GM21825 (cell line): ENCODE data around the gene EPB41L2.
"Not testable (repeated sequence)": the region's sequence is repeated elsewhere in the genome, so short reads cannot be mapped to it uniquely, and the experiment has no call there.

ENCODE experiments used
- ATAC-seq: cut with Tn5 transposase; IDR thresholded peaks from one replicate; pipeline ENCODE4 v1.9.1; 2021; ENCODE audit warnings: mild to moderate bottlenecking, moderate library complexity; ENCODE audit not compliant: unreplicated experiment

Gene EPB41L2

DNA sequence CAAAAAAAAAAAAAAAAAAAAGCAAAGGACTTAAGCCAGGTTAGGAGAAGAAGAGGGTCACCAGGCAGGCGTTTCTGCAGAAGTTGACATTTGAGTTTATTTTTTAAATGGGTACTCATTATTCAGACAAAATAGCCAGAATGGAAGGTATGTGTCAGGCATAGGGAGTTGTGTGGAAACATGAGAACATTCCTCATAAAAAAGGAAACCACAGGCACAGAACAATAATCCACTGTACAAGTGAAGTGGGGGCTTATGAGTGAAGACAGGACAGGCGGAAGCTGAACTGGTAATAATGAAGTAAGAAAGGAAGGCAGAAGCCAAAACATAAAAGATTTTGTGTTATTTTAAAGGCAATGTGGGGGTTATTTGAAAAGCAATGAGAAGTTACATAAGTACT lies 104.6 kb downstream of the EPB41L2 start:
- no peak for ATAC-seq

DNA sequence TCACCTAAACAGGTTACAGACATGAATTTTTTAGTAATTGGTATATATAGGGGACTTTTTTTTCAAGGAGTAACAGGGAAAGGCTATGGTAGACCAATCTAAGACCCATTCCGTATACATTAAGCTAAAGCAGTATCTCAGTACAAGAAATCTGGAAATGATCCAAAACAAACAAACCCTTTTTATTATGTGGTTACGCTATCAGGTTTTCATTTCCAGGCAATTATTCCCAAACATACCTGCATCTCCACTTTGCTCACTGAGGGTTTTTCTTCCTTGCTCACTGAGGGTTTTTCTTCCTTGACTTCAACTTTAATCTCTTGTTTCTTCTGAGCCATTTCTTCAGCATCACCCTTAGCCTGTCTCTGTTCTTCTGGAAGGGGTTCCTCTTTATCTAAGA lies 107.3 kb downstream of the EPB41L2 start:
- no peak for ATAC-seq

GRCh38 chr6:130949553-130949952 lies 113.5 kb downstream of the EPB41L2 start:
- no peak for ATAC-seq

- ATAC-seq = no peak
These were observed 115.6 kb downstream of the EPB41L2 start for GRCh38 chr6:130947464-130947863.

DNA sequence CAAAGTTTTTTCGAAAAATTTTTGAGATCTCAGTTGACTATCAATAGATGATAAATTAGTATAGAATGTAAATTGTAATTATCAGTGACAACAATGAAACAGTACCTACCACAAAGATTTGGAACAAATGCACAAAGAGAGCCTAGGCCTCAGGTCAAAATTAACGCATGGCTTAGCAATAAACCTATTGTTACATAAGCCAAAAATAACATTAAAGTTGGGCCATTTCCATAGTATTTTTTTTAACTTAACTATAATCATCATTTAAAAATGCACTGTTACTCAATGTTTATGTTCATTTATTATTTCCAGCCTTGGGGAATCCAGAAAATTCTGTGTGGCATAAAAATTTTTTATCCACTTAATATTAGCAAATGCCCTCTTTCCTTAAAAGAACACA lies 117.0 kb downstream of the EPB41L2 start:
- no peak for ATAC-seq

DNA sequence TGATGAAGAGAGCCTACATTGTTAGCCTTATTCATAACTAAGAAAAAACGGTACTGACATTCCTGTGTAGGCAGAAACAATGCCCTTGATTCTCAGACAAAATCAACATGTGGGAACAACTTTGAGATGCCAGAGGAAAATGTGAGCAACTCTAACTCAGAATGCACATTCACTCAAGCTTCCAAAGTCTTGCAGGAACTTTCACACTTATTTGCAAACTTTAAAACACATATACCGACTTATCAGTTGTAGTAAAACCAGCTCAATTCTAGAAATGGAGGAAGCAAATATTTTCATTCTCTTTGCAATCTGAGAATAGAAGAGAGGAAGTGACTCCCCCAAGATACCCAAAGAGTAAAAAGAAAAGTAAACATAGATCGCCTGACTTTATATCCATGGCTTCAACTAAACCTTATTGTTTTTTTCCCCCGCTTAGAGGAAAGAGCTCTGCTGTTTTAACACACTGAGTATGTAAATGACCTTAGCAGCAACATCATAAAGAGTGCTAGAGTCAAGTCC lies 117.6 kb downstream of the EPB41L2 start:
- no peak for ATAC-seq

DNA sequence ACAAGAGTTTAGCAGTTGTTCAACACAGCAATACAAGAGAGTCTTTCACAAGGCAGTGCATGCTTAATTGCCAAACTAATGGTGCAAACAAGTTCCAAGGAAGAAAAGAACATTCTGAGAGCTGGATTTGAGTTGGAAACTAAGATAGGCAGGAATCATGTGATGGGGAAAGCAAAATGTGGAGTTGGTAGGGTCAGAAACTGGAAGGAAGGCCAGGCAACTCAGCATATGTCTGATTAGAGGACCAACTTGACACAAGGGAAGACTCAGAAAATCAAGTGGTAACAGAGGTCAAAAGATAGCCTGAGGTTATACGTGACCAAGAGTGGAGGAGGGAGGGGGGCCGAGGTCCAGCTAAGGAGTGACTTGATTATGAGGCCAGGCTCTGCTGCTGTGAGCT lies 118.6 kb downstream of the EPB41L2 start:
- no peak for ATAC-seq

- no peak for ATAC-seq
These were observed 119.3 kb downstream of the EPB41L2 start for GRCh38 chr6:130943738-130944137.

DNA sequence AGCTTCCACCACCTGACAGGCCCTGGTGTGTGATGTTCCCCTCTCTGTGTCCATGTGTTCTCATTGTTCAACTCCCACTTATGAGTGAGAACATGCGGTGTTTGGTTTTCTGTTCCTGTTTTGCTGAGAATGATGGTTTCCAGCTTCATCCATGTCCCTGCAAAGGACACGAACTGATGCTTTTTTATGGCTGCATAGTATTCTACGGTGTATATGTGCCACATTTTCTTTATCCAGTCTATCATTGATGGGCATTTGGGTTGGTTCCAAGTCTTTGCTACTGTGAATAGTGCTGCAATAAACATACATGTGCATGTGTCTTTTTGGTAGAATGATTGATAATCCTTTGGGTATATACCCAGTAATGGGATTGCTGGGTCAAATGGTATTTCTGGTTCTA lies 120.3 kb downstream of the EPB41L2 start:
- not testable (repeated sequence) for ATAC-seq

DNA sequence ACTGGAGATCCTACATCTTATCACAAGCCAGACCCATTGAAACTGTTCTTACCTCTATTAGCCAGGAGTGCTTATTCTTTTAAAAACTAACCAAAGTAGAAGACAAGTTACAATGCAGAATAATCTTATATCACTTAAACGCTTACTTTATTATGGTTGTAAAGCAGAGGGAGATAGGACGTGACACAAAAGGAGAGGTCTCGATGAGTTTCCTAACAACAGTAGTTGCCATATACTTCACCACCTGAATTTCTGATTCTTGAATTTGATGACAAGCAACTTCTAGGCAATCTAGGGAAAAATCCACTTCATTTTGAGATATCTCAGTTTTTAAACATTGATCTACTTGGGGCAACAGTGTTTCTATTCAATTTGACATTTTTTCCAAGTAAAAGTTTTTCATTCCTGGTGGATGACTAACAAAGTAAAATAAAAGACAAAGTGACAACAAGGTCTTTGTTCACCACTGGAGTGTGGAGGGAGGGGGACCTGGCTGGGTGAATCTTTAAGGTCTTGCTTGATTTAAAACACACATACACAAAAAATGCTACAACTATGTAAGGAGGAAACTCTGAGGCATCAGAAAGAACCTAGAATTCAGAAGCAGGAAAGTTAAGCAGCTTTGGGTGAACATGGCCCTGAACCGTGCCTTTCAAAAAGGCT lies 125.0 kb downstream of the EPB41L2 start:
- ATAC-seq = no peak

DNA sequence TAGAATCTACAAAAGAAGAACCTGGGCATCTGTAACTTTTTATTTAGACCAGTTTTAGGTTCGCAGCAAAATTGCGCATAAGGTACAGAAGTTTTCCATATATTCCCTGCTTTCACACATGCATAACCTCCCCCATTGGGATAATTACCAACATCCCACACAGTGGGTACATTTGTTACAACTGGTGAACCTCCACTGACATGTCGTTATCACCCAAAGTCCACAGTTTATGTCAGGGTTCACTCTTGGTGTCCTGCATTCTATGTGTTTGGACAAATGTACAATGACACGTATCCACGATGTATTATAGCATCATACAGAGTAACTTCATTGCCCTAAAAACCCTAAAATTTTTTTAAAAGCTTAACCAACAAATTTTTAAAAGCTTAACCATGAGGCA lies 126.1 kb downstream of the EPB41L2 start:
- no peak for ATAC-seq

- no peak for ATAC-seq
These were observed 127.1 kb downstream of the EPB41L2 start for GRCh38 chr6:130935978-130936377.

DNA sequence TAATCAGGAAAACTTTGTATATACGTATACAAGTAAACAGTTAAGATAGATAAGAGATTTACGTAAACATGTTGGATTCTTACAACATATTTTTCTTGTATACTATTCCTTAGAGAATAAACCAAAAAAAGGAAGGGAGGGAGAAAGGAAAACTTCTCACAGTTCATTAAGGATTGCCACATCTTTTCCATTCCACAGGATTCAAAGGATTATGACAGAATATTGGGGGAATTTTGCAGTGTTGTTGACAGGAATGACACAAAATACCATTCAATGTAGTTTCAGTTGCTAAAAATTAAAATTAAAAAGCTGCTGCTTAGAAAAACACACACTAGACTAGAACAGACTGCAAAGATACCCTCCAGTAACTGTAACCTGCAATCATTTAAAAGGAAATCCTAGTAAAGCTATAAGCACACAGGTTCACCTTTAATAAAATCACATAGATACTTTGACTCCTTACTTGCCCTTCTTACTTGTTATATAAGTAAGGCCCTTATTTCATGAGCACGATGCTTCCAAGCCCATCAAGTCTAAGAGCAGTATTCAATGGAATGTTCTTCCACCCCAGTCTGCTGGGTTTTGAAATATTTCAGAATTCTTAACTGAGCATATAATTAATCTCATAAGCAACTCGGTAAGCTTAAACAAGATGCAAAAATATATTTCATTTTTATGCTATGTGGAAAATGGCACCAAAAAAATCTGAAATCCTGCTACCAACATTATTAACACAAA lies 128.0 kb downstream of the EPB41L2 start:
- ATAC-seq = no peak

- no peak for ATAC-seq
These were observed 129.3 kb downstream of the EPB41L2 start for GRCh38 chr6:130933712-130934200.

DNA sequence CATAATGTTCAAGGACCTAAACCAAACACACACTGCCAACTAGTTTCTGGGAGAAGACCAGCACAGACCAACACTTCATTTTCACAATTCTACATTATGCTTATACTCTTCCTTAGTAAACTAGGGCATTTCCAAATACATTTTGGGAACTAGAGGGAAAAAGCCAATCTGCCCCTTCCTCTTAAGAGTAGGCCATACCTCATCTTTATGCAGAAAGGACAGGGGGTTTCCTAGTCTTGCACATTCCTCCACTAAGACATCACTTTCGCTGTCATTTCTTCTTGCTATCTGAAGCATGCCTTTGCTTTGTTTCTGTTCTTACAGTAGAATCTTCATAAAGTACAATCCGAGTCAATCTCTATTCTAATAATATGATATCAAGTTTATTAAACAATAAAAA lies 130.1 kb downstream of the EPB41L2 start:
- ATAC-seq = no peak

DNA sequence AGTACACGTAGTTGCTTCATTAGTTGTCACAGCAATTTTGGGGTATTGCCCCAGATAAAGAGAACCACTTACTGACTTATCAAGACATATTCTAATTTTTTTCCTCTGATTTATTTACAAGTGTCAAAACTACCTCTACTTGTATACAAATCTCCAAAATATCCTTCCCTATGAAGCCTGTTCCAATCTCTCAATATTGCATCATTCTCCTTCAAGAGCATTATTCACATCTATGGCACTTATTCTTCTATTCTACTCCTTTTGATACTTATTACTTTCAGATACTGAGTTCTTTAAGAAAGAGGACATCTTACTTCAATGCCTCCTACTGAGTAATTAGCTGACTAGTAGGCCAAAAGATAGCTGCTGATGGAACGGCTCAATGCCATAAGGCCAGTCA lies 130.6 kb downstream of the EPB41L2 start:
- no peak for ATAC-seq

DNA sequence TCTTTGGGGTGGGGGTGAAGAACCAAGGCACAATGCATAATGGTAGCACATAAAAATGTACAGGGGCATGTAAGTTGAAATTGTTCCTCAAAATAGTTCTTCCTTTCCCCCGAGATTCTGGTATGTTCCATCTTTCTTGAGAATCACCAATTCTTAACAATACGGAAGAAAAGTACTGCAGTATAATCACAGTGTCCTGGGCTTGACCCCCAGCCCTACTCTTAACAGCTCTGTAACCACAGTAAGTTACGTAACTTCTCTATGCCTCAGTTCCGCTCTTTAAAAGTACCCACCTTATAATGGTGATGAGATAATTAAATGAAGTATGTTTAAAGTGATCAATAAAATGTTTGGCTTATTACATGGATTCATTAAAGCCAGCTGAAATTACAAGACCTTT lies 131.4 kb downstream of the EPB41L2 start:
- ATAC-seq = no peak

GRCh38 chr6:130929036-130929678 lies 133.9 kb downstream of the EPB41L2 start:
- ATAC-seq = no peak

GRCh38 chr6:130928158-130928912 lies 134.7 kb downstream of the EPB41L2 start:
- no peak for ATAC-seq

- ATAC-seq = no peak
These were observed 135.7 kb downstream of the EPB41L2 start for GRCh38 chr6:130927305-130927704.

DNA sequence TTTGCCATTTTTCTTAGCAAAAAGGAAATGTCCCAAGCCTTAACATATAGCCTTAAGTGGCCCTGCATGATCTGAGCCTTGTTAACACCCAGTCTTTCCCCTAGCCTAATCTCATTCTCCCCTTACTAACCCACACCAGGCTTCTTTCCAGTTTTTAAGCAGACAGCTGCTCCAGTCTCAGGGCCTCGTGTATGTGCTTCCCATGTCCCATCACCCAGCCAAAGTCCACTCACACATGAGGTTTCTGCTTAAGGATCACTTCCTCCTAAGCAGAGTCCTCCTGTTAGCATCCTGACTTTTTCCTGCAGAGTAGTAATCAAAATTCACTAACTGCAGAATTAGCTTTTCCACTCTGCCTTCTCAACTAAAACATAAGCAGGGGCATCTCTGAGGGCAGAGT lies 139.7 kb downstream of the EPB41L2 start:
- ATAC-seq = no peak
